ENCODE results near the gene PIEZO2. TPM values are rescaled to one million over a fixed set of nuclear protein-coding genes. Genes with fewer than 3 reads are reported as not detected.

PIEZO2 gene
- total RNA-seq, 1 donor from 2014 or later: 27.7 TPM

DNA sequence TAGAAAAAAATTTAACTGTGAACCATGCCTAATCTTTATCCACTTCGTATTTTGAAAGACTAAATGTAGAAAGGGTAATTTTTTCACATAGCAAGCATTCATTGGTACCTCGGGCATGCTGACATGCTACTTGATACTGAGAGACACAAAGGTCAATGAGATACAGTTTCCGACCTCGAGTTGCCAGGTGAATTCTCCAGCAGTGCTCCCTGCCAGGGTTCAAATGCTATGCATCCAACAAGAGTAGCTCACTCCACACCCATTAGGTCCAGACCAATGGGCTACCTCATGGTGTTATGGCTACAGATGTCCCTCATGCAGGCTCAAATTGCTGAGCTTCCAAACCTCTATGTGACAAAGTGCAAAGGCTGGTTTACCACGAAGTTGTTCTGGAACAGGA lies 305.8 kb downstream of the PIEZO2 start:
- DNase-seq: no peak

DNA sequence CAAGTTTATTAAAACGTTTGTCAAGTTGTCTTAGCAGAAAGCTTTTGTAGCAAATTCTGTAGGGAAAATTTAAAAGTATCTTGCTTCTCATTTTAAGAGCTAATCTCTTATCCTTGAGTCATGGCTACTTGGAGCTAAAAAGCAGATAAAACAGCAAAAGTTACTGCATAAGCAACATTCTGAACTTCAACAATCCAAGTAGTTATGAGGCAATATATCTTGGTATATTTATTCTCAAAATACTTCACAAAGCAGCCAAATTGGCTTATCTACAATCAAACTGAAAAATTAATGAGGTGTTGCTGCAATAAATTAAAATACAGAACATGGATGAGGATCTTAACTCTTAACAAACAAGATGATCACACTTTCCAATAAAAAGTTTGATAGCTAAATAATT lies 306.5 kb downstream of the PIEZO2 start:
- DNase-seq: no peak

DNA sequence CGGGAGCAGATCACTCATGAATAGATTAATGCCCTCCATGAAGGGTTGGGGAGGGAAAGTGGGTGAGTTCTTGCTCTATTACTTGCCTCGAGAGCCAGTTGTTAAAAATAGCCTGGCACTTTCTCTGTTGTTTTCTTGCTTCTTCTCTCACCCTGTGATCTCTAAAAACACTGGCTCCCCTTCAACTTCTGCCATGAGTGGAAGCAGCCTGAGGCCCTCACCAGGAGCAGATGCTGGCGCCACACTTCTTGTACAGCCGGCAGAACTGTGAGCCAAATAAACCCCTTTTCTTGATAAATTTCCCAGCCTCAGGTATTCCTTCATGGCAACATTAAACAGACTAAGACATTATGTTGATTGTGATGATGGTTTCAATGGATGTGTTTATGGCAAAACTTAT lies 307.0 kb downstream of the PIEZO2 start:
- DNase-seq: no peak

DNA sequence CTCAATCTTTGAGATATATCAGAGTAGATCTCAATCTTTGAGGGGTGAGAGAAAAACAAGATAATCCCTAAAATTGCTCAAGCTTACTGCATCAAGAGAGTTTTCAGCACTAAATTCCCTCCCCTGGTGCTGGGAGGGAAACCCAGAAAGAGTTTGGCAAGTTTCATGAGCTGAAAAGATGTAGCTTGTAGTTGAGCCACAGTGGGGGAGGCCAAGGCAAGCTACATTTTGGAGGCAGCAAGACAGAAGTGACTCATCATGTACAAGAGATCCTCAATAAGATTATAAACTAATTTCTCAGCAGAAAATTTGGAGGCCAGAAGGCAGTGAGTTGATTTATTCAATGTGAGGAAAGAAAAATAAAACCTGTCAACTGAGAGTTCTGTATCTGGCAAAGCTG lies 308.2 kb downstream of the PIEZO2 start:
- DNase-seq: peak; percentile 20

DNA sequence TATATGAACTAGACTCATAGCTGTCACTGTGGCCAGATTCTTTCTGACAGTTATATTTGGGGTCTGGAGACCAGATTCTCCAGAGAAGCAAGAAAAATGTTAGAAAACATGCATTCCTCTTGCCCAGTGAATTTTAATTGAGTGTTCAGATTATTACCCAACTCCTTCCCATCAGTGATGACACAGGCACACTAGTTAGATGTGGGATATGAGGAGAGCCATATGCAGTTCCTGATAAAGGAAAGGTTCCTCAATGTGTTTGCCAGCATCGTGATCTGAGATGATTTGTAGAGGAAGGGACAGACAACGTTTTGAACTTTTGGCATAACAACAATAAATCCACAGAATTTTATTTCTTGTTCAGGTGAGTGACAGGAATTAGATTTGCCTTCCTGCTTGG lies 308.6 kb downstream of the PIEZO2 start:
- no peak for DNase-seq

DNA sequence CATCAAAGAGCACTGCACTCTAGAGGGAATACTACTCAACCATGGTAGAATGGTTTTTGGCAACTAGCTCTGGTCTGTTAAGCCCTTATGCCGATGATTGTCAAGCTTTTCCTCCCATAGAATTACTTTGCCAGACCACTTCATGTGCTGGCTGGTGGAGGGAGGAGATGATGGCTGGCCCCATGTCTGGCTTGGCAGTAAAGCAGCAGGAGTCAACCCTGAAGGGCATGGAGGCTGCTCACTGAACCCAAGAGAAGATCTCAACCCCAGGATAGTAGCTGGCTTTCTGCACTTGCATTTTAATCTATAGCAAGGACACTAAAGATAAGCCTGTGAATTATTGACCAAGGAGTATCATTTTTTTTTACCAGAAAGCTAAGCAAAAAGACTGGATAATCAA lies 309.9 kb downstream of the PIEZO2 start:
- no peak for DNase-seq

DNA sequence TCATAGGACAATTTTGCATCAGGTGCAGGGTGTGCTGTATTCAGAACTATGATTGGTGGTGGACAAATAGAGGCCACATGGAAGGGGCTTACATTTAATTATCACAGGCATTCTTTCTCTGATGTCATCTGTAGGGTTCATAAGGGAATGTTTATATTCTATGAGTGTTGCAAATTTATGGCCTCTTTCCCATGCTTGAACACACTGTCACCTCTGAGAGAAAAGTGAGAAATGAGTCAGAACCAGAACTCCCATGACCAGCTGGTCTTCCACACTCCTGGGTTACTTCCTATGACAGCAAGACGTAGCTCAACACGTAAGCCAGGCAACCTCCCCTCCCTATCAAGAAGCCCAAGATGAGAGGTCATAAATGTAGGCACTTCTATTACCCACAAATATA lies 310.8 kb downstream of the PIEZO2 start:
- no peak for DNase-seq

DNA sequence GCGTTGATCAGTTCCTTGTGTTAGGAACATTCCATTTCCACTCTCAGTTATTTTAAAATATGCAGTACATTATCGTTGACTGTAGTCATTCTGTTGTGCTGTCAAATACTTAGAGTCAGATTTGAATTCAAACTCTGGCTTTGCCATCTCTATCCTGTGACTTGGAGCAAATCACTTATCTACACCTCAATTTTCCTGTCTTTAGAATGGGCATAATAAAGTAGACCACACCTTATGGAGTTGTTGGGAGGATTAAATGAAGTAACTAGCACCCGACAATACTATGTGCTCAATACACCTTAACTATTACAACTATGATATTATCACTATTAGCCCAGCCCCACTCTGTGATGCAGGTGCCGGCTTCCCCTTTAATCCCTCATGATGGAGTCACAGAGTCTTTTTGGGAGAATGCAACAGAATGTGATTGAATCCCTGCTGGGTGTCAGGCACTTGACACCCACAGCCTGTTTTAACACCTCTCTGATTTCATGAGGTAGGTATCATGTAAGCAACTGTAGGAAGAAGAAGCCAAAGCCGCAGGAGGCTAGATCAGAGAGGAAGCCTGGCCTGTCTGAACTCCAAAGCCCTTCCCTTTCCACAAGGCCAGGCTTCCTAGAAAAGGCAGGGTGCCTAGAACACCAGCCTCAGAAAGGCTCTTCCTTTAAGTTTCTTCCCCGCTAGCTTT lies 315.1 kb downstream of the PIEZO2 start:
- no peak for DNase-seq

DNA sequence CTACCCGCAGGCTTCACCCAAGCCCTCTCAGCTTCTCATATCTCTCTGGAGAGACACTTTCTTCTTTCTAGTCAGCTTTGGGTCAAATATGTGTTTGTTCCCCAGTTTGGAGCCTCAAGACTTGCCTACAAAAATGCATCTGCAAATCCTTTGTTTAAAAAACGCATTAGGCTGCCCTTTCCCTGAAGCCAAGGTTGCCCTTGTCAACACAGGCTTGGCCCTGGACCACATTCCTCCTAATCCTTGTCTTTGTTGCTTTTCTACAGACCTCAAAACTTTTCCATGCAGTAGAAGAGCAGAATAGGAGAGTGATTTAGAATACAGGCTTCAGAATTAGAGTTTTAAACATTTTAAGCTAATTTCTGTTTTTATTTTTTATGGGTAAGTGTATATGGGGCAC lies 315.7 kb downstream of the PIEZO2 start:
- peak; percentile 18 for DNase-seq

DNA sequence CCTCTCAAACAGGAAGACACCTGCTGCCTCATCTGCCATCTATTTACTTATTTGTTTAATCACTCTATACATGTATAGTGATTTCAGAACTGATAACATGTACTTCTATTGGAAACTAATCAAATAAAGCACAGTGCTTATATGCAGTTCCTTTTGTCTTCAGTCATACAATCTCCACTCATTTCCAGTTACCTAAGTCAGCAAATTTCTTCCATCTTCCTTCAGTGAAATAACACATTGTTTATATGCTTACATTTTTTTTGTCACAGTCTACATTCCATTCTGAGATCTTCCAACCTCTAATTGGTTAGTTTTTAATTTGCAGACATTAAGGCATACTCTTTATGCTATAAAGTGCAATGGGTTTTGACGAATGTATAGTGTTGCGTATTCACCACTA lies 323.0 kb downstream of the PIEZO2 start:
- no peak for DNase-seq

DNA sequence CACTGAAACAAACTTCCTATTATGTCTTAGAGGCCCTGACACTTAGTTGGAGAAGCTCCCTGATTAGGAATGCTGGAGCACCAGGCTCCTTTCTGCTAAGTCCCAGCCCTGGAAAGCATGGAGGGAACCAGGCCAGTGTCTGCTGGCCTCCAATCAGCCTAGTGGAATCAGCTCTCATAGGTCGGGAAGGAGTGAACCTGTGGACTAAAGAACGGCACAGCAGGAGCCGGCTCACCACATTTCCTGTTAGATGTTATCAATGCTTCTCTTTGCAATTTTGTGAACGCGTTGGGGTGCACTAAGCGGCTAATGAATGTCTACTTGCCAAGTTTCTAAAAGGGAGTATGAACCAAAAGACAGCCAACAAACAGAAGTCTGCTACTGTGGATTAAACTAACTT lies 326.9 kb downstream of the PIEZO2 start:
- no peak for DNase-seq

DNA sequence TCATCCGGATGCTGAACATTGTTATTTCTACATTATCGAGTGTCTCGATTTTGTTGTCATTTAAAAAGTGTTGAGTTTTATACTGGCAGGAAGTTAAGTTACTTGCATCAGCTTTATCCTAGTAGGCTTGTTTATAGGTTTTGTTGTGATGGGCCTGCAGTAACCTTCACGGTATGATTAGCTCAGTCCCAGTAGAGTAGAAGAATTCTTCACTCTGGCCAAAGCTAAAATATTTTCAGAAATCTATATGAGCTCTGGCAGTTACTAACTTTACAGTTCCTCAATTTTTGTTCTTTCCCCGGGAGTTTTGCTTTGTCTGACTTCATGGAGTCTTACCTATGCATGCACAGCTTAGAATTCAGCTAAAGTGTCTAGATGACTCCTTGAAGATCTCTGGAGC lies 328.7 kb downstream of the PIEZO2 start:
- no peak for DNase-seq

DNA sequence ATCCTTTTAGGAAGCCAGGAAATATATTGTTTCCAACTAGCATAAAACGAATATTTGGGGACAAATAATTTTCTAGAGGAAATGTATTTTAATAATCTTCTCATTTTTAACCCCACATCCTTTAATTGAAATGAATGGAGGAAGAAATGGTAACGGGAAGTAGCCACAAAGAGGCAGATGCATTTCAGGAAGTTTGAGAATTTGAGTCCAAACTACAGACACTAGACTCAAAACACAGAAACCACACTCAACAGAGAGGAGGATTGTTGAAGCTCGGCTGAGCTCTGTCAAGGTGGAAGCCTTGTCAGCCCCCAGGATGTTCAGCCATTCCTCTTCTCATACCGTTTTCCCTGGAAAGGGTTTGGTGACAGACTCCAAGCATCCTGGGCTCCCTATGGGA lies 335.0 kb downstream of the PIEZO2 start:
- DNase-seq: no peak

DNA sequence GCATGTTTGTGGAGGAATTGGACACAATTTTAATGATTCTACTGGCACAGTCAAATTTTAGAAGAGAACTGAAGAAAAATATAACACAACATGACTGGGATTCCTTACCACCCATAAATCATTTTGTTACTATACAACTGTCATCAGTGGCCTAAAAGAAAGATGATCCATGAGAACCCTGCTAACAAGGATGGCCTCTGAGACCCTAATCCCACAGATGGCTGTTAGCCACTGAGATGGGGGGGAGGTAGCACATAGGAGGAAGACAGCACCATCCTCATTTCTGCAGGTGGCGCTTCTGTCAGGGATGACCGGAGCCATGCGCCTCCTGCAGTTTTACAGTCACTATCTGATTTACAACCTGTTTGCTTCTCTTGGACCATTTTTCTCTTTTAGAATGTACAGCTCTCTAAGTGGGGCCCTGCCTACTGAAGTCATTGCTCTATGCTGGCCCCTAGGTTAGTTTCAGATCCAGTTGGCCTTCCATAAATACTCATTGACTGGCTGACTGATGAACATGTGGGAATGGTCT lies 343.7 kb downstream of the PIEZO2 start:
- DNase-seq: no peak

DNA sequence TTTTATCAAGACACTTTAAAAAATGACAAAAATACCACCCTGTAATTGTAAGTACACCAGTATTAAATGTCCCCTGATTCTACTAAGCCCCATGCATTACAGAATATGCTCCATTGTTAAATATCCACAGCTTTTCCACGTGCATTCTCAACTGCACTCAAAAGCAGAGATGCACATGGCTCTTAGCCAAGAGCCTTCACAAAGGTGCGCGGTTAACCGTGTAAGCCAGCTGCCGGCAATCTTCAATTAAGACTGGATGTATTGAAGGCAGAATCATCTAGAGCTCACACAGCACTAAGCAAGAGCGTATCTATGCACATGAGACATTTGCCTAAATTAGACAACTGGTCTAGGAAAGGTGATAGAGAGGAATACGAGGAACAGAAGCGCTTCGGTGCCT lies 345.2 kb downstream of the PIEZO2 start:
- peak; percentile 18 for DNase-seq

DNA sequence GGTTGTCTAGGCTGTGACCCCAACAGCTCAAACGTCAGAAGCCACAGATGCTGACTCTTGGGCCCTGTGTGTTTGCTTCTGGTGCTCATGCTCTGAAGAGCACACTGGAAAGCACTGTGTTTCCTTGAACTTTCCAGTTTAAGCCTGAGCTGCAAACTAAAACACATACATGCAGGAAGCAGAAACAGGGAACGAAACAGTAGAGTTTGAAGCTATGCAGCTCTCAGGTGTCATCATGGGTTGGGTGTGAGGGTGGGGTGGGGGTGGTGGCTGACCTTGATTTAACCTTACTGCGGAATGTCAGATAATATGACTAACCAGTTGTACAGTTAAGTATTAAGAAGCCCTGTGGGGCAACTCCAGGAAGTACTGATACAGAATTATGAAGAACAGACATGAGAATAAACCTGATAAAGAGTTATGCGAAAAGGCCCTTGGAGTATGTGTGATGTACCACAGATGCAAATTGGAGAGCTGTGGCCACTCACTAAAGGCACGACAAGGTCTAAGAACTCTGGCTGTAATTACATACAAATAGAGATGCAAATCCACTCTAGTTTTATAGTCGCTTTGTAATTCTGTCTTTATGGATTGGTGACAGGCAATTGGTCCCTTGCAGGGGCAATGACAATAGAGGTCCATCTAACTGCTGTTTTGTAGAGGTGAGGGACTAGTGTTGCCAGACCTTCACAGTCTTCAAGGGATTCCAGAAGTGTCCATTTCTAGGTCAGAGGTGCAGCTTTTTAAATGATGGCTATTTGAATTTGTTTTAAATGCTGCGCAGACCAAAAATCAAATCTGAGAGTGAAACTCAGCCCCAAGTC lies 350.4 kb downstream of the PIEZO2 start:
- DNase-seq: no peak

DNA sequence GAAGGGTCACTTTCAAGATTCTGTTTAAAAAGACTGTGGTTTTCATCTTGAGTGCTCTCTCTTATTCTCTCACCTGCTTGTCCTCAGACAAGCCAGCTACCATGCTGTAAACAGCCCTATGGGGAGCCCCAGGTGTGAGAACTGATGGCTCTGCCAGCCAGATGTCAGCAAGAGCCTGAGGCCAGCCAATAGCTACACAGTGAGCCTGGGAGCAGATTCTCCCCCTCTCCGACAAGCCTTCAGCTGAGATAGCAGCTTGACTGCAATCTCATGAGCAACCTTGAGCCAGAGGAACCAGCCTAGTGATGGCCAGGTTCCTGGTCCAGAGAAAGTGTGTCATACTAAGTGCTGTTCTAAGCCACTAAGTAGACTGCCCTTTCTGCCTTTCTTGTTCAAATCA lies 351.5 kb downstream of the PIEZO2 start:
- no peak for DNase-seq

DNA sequence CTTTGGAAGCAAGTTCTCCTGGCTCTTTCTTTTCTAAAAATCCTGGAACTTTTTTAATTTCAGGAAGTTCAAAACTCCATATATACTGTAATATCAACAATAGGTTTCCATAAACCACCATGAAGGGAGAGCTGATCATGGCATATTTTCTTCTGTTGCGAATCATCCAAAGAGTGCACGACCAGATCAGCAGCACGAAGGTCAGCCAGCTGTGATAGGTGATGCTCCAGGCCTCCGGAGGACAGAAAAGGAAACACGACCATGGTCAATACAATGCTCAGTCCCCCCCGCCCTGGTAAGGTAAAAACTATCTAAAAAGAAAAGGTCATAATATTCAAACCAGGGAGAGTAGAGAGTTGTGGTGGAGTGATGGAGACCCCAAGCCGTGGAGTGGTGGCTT lies 354.6 kb downstream of the PIEZO2 start:
- DNase-seq: no peak

DNA sequence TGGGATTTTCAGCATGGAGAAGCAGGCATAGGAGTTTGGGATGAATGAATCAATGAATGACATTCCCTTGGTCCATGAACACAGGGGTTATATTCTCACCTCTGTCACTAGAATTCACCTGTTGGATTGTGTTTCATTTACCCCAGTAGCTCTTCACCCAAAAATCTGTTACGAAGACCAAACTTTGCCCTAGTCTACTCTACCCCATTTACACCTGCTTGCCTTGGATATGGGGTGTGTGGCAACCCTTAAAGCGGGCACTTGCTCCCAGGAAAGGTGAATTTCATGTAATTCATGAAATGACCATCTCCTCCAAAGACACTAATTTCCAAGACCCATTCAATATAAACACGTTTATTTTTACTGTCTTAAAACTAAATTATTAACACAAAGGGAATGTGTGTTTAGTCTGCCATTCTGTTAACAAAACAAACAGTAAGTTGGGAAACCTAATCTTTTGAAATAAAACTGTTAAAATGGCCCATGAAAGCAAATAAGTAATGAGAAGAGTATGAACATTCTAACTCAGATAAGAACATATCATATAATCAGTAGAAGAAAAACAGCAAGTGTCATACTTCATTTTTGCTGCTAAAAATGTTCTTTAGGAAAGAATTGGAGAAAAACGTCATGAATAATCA lies 355.5 kb downstream of the PIEZO2 start:
- no peak for DNase-seq

DNA sequence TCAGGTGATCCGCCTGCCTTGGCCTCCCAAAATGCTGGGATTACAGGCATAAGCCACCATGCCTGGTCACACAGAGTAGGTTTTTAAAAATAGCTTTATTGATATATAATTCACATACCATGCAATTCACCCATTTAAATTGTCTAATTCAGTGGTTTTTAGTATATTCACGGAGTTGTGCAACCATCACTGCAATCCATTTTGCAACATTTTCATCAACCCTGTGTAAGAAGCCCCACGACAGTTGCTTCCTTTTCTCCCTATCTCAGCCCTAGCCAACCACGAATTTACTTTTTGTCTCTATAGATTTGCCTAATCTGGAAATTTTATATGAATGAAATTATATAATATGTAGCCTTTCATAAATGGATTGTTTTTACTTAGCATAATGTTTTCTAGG lies 357.2 kb downstream of the PIEZO2 start:
- DNase-seq: no peak

DNA sequence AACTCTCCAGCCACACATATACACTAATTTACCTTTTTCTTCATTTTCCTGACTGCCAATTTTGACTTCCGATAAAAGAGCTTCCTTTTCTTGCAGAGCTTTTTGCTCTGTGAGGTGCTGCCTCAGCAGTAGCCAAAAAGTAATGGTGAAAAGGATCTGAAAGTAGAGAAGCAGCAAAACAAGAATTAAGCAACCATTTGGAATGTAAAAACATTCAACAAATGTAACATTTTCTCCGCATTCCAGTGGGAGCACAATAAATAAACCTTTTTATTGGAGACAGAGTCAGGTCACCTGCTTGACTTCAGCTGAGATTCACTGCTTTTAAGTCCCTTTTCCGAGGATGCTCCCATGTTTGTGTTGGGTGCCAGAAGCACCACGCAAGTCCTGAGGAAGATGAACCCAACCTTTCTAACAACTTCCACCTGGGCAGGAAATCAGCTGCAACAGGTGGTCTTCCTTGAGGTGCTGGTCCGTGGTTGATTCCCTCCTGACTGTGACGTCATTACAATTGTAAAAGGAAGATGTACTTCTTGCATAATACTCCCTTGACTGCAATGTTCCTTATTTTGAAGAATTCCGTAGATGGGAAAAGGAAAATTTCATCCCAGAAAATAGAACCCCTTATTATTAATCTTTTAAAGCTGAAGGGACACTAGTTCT lies 358.1 kb downstream of the PIEZO2 start:
- DNase-seq: no peak

DNA sequence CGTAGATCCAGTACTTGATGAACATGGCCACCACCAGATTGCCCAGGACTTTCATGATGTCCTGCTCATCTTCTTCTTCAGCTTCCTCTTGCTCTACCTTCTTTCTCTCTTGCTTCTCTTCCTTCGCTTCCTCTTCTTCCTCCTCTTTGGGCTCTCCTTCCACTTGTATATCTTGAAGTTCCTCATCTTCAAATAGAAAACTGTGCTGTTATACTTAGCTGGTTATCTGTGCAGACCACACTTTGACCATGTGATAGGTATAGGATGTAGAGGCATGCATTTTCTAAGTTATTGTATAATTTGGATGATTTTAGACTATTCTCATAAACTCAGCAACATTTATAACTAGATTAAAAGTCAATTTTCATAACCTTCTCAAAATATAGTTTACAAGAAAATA lies 360.2 kb downstream of the PIEZO2 start:
- no peak for DNase-seq
